ENCODE measurements around the gene PRKN.

- TF ChIP-seq CTCF (IDR thresholded peaks at IDR 0.05; ENCODE audit: poor library complexity) (no peak), EZH2 (IDR thresholded peaks at IDR 0.05; ENCODE audit: borderline replicate concordance) (no peak), EZH2phosphoT487 (IDR thresholded peaks at IDR 0.05; ENCODE audit: low read depth, severe bottlenecking, unreplicated experiment) (no peak)
These were observed 29.1 kb downstream of the PRKN start for GRCh38 chr6:162698440-162698839.
